NB4 (cell line): ENCODE data around the gene SCYGR3.

Experiments used
- DNase-seq: peaks from one replicate; pipeline ENCODE4 v3.0.0; 2010; ENCODE audit warnings: low read depth
- H3K4me3 ChIP-seq: one replicate; pipeline ENCODE4 v1.5.1; 2011; ENCODE audit warnings: mild to moderate bottlenecking, low read depth, low read length, moderate library complexity
- MYC ChIP-seq: IDR thresholded peaks from 2 replicates; pipeline ENCODE4 v1.6.1; 2011; ENCODE audit warnings: low read depth, low read length
- POLR2A ChIP-seq: IDR thresholded peaks from 2 replicates; pipeline ENCODE4 v1.6.1; 2011; ENCODE audit warnings: mild to moderate bottlenecking; ENCODE audit not compliant: insufficient read length; ENCODE audit errors: extremely low read depth
- TF ChIP-seq, protein P1 (sequence below): IDR thresholded peaks from one replicate; pipeline ENCODE4 v1.5.1; 2012; ENCODE audit warnings: low read depth, low read length
- TF ChIP-seq, protein P2 (sequence below): IDR thresholded peaks from 2 replicates; pipeline ENCODE4 v1.6.1; 2011; ENCODE audit warnings: low read depth, low read length

SCYGR3 gene

DNA sequence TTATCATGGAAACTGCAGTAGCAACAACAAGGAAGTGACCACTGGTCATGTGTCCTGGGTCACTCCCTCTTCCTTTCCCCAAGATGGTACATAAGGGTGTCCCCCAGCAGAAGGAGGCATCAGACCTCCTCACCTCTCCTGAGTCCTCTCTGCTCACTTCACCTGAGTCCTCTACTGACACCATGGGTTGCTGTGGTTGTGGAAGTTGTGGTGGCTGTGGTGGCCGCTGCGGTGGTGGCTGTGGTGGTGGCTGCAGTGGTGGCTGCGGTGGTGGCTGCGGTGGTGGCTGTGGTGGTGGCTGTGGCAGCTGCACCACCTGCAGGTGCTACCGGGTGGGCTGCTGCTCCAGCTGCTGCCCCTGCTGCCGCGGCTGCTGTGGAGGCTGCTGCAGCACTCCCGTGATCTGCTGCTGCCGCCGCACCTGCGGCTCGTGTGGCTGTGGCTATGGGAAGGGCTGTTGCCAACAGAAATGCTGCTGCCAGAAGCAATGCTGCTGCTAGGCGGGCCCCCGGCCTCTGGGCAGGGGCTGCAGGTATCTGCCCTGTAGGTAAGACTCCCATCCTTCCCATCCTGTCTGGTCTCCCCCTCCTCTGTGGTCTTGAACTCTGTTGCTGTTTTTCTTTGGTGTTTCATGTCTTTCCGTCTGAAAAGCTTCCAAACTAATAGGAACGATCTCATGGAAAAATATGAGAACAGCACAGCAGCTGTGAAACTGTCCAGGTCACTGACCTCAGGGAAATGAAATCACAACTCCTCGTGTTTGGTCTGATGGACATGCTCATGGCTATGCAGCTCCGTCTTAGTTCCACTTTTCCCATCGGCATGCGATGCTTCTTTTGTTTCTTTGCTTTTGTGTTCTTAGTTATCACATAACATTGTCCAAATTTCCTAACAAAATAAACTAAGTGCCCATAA, 2.9 kb upstream of the SCYGR3 start, which contains the start of gene SCYGR4:
TSS of gene SCYGR4 (plus strand) at position 183 of the 915 bp plus-strand sequence. CDS start at position 183, 0 bp downstream.
- TF ChIP-seq MYC (no peak), POLR2A (no peak)
- TF ChIP-seq, protein P1, sequence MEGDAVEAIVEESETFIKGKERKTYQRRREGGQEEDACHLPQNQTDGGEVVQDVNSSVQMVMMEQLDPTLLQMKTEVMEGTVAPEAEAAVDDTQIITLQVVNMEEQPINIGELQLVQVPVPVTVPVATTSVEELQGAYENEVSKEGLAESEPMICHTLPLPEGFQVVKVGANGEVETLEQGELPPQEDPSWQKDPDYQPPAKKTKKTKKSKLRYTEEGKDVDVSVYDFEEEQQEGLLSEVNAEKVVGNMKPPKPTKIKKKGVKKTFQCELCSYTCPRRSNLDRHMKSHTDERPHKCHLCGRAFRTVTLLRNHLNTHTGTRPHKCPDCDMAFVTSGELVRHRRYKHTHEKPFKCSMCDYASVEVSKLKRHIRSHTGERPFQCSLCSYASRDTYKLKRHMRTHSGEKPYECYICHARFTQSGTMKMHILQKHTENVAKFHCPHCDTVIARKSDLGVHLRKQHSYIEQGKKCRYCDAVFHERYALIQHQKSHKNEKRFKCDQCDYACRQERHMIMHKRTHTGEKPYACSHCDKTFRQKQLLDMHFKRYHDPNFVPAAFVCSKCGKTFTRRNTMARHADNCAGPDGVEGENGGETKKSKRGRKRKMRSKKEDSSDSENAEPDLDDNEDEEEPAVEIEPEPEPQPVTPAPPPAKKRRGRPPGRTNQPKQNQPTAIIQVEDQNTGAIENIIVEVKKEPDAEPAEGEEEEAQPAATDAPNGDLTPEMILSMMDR = no peak
- TF ChIP-seq, protein P2, sequence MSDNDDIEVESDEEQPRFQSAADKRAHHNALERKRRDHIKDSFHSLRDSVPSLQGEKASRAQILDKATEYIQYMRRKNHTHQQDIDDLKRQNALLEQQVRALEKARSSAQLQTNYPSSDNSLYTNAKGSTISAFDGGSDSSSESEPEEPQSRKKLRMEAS = no peak
- H3K4me3 ChIP-seq = no peak within 1 kb of the TSS
- no peak for DNase-seq

DNA sequence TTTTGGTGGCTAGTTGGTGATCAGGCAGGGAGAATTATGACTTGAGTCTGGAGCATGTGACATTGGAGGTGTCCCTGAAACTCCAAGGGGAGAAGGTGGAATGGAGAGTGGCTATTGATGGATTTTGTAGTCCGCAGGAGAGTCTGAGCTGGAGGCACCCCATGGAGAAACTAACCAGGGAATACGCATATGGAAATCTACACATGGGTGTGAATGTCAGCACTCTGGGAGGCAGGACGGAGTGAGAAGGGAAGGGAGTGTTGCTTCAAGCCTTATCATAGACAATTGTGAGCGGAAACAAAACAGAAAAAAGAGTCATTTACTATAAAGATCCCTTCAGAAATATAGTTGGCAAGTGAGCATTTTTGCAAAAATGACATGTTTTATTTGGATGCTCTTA, 2.0 kb upstream of the SCYGR3 start:
- no peak for DNase-seq
- no peak overlapping the region for H3K4me3 ChIP-seq
- TF ChIP-seq MYC (no peak), POLR2A (no peak)
- TF ChIP-seq, protein P2 = no peak
- TF ChIP-seq, protein P1 = no peak

DNA sequence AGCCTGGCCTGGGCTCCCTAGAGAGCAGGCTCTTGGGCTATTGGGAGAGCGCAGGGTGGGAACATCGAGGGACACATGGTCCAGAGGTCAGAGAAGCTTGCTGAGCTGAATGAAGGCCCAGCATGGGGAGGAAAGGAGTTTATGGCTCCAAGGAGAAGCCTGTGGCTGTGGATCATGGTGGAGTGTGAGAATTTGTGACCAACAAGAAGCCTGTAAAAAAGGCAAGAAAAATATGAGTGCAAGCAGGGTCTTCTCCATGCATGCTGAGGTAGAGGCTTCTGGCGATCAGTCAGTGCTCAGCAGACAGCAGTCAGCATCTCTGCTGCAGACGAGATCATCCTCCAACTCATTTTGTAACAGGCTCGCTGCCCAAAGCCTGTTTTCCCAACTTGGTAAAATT, 1.3 kb upstream of the SCYGR3 start:
- DNase-seq = no peak
- TF ChIP-seq, protein P1 = no peak
- no peak for TF ChIP-seq MYC
- TF ChIP-seq POLR2A = no peak
- TF ChIP-seq, protein P2 = no peak
- H3K4me3 ChIP-seq = no peak overlapping the region

DNA sequence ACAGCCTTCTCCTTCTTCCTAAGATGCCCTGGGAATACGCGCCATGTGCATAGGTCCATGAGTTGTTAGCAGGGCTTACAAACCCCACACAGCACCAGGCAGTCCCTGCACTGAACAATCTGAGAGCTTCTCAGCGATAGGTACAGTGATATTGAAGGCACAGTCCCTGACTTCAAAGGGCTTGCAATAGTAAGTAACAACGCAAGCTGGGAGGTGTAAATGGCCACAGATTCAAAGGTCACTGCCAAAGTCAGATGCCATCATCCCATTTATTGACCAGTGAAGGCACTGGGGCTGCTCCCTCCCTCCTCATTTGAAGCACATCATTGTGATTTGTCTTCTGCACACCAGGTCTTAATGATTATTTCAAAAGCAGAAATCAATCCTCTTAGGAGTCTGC, 541 bp upstream of the SCYGR3 start:
- TF ChIP-seq, protein P1 = no peak
- TF ChIP-seq POLR2A = no peak
- TF ChIP-seq, protein P2 = no peak
- TF ChIP-seq MYC = no peak
- DNase-seq = no peak
- no peak overlapping the region for H3K4me3 ChIP-seq

DNA sequence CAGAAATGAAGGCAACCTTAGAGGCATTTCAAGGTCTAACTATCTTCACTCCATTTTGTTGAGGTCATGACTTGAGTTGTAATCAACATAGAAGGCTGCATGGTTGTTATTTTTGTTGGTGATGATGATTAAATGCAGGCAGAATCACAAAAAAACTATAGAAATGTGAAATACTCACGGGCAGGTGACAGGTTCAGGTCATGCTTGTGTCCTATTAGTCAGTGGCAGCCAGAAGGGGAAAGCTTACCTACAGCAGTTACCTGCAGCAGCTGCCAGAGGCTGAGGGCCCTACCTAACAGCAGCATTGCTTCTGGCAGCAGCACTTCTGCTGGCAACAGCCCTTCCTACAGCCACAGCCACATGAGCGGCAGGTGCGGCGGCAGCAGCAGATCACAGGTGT, 394 bp downstream of the SCYGR3 start:
- DNase-seq = no peak
- H3K4me3 ChIP-seq = no peak overlapping the region
- TF ChIP-seq, protein P2 = no peak
- no peak for TF ChIP-seq MYC
- no peak for TF ChIP-seq POLR2A
- TF ChIP-seq, protein P1 = no peak
